Stimulated activated naive CD4-positive, alpha-beta T cell treated with Interleukin-2 at 50 U/mL for 16 hours (primary cell): ENCODE measurements around the gene OGFOD3.
"Not testable (repeated sequence)": the region's sequence is repeated elsewhere in the genome, so short reads cannot be mapped to it uniquely, and the experiment has no call there.

Experiments used
- DNase-seq: peaks from one replicate; lab custom pipeline; 2025; lab: John Stamatoyannopoulos, UW

OGFOD3 gene

DNA sequence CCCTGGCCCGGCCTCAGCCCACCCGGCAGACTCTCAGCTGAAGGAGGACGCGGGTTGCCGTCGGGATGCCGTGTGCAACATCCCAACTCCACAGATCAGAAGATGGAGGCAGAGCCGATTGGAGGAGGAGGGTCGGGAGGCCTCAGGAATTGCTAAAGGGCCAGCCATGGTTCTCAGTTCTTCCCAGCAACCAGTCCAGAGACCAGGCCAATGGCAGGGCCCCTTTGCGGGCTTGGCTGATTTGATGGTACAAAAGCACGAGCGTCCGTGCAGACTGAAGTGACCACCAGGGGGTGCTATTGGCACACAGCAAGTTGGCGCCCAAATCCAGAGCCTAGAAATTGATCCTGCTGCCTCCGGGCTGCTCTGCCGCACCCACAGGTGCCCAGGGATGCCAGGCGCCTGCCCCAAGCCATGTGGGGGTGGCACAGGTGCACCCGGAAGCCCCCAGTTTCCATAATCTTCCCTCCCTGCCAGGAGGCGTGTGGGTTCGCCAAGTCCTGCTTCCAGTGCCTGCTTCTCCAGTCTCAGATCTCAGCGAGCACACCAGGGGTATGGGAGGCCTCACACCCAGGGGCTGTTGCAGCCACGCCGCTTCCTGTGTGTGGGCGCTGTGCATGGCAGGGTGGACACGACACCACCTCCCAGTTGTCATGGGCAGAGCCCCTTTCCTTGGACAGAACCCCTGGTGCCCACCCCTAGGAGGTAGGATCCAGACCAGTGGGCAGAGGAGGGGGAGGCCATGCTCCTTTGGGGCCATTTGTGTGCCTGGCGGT is 66.5 kb downstream of the OGFOD3 start:
- peak; percentile 71 for DNase-seq

- no peak for DNase-seq
These were observed 67.1 kb downstream of the OGFOD3 start for GRCh38 chr17:82351254-82351712.

- DNase-seq: peak; percentile 20
These were observed 68.0 kb downstream of the OGFOD3 start for GRCh38 chr17:82350182-82351030.

DNA sequence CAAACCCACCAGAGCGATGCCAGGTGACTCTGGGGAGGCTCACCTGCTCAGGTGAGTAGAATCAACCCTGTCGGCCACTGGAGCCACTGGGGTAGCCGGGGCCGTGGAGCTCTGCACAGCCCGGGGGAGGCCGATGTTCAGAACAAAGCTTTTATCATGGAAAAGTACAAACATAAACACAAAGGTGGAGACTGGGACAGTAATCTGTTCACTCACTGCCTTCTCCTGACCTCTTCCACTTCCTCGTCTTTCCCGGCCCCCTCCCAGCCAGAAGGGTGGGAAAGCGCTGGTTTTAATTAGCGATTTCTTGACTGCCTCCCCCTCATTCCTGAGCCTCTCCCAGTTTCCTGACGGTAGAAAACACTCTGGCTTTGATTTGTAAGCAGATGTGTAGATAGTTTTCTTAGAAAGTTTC is 69.1 kb downstream of the OGFOD3 start:
- DNase-seq: no peak

GRCh38 chr17:82348866-82349265 is 69.5 kb downstream of the OGFOD3 start:
- DNase-seq: no peak

DNA sequence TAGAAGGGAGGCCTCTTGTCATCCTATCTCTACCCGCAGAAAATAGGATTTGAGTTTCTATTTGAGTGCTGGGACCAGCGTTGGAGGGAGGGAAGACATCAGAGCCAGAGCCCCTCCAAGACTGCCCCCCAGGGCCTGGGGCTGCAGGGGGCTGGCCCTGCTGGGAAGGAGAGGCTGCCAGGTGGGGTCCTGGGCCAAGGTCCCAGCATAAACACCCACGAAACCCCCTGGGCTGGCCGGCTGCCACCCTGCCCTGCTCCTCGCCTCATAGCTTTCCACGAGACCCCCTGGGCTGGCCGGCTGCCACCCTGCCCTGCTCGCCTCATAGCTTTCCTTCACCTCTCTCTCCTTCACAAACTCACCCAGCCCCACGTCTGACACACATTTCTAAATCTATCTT is 70.0 kb downstream of the OGFOD3 start:
- no peak for DNase-seq

- DNase-seq: not testable (repeated sequence)
These were observed 70.4 kb downstream of the OGFOD3 start for GRCh38 chr17:82347994-82348393.

DNA sequence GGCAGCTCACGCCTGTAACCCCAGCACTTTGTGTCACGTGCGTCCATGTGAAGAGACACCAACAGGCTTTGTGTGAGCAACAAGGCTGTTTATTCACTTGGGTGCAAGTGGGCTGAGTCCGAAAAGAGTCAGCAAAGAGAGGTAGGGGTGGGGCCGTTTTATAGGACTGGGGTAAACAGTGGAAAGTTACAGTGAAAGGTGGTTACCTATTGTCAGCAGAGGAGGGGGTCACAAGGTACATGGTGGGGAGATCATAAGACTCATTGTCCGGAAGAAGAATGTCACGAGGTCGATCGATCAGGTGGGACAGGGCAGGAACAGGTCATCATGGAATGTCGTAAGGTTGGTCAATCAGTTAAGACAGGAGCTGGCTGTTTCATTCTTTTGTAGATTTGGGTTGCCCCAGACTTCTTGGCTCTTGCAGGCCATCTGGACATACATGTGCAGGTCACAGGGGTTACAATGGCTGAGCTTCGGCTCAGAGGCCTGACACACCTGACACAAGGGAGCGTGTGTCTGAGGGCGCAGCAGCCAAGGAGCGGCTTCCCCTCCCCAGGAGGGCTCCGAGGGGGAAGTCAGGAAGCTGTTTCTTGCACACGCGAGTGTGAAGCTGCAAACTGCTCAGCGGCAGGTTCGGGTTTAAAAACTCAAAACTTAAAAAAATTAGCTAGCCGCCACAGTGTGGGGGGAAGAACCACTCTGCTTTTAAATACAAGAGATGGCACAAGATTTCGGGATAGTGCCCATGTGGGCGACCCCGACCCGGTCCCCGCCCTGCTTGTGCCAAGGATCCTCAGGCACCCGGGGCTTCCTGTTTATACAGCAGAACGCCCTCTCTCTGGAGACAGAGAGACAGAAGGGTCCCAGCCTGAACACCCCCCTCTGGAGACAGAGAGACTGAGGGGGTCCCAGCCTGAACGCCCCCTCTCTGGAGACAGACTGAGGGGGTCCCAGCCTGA is 71.8 kb downstream of the OGFOD3 start:
- DNase-seq: no peak

DNA sequence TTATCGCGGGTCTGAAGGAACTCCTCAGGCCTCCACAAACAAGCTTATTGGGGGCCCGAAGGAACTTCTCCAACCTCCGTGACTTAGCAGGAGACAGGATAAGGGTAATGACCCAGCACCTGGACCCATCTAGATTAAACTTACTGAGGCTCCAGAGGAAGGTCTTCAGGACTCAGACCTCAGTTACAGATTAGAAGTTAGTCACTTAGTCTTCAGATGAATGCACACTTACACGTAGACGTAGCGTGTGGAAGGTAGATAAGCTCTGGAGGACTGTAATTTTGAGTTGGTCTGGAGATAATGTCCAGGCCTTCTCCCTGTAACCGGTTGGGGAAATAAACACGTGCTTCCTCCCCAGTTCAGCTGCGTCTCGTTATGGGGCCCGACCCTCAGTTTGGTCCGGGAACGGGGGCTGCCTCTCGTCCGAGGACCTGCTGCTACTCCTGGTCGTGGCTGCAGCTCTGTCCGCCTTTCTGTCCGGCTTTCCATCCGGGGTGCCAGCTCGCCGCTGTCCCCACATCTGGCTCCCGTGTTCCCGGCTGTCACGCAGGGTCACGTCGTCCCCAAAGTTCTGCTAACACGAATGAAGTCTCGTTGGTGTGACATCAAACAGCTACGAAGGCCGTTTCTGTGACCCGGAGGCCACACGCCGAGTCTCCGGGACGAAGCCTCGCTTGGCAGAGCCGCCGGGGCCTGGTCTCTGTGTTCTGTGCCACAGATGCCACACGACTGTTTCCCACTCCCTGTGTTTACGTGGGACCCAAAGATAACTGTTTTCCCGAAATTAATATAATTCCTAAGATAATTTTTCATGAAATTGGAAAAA is 73.0 kb downstream of the OGFOD3 start:
- no peak for DNase-seq

GRCh38 chr17:82344175-82344907 is 74.0 kb downstream of the OGFOD3 start:
- no peak for DNase-seq

DNA sequence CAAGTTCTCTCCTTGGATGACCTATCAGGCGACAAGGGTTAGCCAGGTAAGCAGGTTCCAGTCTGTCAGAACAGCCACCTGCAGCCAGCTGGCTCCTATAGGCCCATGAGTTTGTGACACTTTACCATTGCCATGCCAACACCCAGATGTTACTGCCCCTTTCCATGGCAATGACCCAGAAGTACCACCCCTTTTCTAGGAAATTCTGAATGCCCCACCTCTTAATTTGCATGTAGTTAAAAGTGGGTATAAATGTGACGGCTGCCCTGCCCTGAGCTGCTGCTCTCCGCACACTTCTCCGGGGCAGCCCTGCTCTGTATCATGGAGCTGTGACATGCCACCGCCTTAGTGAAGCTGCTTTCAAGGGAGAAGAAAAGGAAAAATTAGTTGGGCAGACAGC is 74.8 kb downstream of the OGFOD3 start:
- DNase-seq: no peak

GRCh38 chr17:82342361-82343079 is 75.9 kb downstream of the OGFOD3 start:
- no peak for DNase-seq

DNA sequence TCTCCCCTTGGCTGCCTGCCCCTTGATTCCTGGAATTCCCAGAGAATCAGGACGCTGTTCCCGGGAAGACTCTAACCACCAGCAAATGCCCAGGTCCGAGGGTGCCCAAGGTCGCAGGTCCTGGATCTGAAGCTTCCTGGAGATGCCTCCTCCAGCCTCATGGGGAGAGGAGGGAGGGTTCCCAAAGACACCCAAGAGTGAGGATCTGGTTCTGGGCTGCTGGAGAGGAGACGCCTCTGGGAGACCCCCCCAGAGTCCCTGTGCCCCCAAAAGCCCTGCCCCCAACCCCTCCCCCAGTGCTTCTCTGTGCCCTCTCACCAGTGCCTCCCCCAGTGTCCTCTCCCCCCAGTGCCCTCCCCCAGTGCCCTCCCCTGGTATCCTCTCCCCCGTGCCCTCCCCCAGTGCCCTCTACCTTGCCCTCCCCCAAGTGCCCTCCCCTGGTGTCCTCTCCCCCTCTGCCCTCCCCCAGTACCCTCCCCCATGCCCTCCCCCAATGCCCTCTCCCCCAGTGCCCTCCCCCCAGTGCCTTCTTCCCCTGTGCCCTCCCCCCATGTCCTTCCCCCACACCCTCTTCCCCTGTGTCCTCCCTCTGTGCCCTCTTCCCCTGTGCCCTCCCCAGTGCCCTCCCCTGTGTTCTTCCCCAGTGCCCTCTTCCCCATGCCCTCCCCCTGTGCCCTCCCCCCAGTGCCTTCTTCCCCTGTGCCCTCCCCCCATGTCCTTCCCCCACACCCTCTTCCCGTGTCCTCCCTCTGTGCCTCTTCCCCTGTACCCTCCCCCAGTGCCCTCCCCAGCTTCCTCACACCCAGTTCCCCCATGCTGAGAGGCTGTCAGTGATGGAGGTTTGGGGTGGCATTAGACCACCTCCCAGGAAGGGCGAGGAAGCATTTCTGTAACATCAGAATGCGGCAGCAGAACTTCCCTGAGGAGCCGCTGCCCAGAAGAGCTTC is 78.5 kb downstream of the OGFOD3 start:
- DNase-seq: no peak
